Prostate gland (tissue), 2 donors: ENCODE results near the gene NSUN3.

Source experiments
- POLR2A ChIP-seq: fragments of 450-650 bp; IDR thresholded peaks from one replicate; pipeline ENCODE4 v1.6.1; 2016; ENCODE audit warnings: antibody characterized with exemption, mild to moderate bottlenecking
- POLR2AphosphoS5 ChIP-seq: sonication (generic); formaldehyde crosslinking; IDR thresholded peaks from one replicate; pipeline ENCODE4 v1.6.1; 2017; ENCODE audit warnings: antibody characterized with exemption
- TF ChIP-seq, protein P1 (sequence below), 4 experiments: fragments of 200-600 bp in 2 of 4; fragments of 450-650 bp in 2 of 4; sonication (generic) in 2 of 4; IDR thresholded peaks; 1 replicate in 3 of 4; 2 replicates in 1 of 4; pipeline ENCODE4 v1.5.1; 2016 to 2019; ENCODE audit warnings: antibody characterized with exemption in 4 of 4, mild to moderate bottlenecking in 2 of 4, moderate library complexity in 2 of 4

GRCh38 chr3:94063496-94064119, 747 bp downstream of the NSUN3 start:
- TF ChIP-seq, protein P1, sequence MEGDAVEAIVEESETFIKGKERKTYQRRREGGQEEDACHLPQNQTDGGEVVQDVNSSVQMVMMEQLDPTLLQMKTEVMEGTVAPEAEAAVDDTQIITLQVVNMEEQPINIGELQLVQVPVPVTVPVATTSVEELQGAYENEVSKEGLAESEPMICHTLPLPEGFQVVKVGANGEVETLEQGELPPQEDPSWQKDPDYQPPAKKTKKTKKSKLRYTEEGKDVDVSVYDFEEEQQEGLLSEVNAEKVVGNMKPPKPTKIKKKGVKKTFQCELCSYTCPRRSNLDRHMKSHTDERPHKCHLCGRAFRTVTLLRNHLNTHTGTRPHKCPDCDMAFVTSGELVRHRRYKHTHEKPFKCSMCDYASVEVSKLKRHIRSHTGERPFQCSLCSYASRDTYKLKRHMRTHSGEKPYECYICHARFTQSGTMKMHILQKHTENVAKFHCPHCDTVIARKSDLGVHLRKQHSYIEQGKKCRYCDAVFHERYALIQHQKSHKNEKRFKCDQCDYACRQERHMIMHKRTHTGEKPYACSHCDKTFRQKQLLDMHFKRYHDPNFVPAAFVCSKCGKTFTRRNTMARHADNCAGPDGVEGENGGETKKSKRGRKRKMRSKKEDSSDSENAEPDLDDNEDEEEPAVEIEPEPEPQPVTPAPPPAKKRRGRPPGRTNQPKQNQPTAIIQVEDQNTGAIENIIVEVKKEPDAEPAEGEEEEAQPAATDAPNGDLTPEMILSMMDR (IDR thresholded peaks at IDR 0.05) = no peak
- TF ChIP-seq POLR2A (no peak), POLR2AphosphoS5 (no peak)
